Testis (tissue), 3 donors: Measurements from ENCODE around the gene PIGU. TPM values are rescaled to one million over a fixed set of nuclear protein-coding genes. Genes with fewer than 3 reads are reported as not detected.

Source experiments
- DNase-seq: peaks from one replicate; pipeline ENCODE4 v3.0.0-alpha.2; 2019
- H3K27ac ChIP-seq, 2 donors: fragments of 200-600 bp; sonication (generic); one replicate each; pipeline ENCODE4 v1.5.1; 2019
- H3K27me3 ChIP-seq: fragments of 200-600 bp; sonication (generic); one replicate; pipeline ENCODE4 v1.5.1; 2019
- H3K36me3 ChIP-seq: fragments of 200-600 bp; sonication (generic); one replicate; pipeline ENCODE4 v1.5.1; 2017; ENCODE audit warnings: low read depth; ENCODE audit errors: missing control alignments
- H3K4me1 ChIP-seq: fragments of 200-600 bp; sonication (generic); one replicate; pipeline ENCODE4 v1.5.1; 2019
- H3K4me3 ChIP-seq, 2 donors: fragments of 200-600 bp; sonication (generic); one replicate each; pipeline ENCODE4 v1.5.1; 2017 to 2019
- H3K9me3 ChIP-seq: fragments of 200-600 bp; sonication (generic); one replicate; pipeline ENCODE4 v1.5.1; 2017
- CTCF ChIP-seq, 3 experiments: fragments of 450-650 bp in 2 of 3; fragments of 200-600 bp in 1 of 3; sonication (generic) in 1 of 3; IDR thresholded peaks; one replicate each; pipeline ENCODE4 v1.5.1; 2016 to 2019; ENCODE audit warnings: antibody characterized with exemption in 3 of 3, mild to moderate bottlenecking in 2 of 3, moderate library complexity in 1 of 3
- POLR2A ChIP-seq: fragments of 450-650 bp; IDR thresholded peaks from one replicate; pipeline ENCODE4 v1.6.1; 2017; ENCODE audit warnings: antibody characterized with exemption, mild to moderate bottlenecking, moderate library complexity
- WGBS, 2 donors: methylation state at CpG; one replicate each; pipeline ENCODE4 v1.1.5; 2018; 5-methylcytosine and 5-hydroxymethylcytosine counted together
- intact Hi-C: fragments of 100-400 bp; cut with DNase I; formaldehyde crosslinking; loops from one replicate; pipeline ENCODE4 v1.15.1; 2023; ENCODE audit warnings: low total_unique reads
- polyA plus RNA-seq: library from polyadenylated mRNA; stranded (reverse); fragments of 350-450 nt; fragmentation: Illumina TruSeq; extraction: RNeasy Lipid Tissue Mini Kit (QIAGEN cat#74804); gene quantifications from one replicate; pipeline ENCODE4 v1.2.3, GENCODE V29; 2014; ENCODE audit warnings: low read depth, low replicate concordance; ENCODE audit not compliant: insufficient read depth
- total RNA-seq, 2 donors: library from RNA; depleted of rRNA; stranded (reverse); fragments of >200 nt; gene quantifications; one replicate each; pipeline ENCODE4 v1.2.3, GENCODE V29; 2016

Gene PIGU
- total and polyA plus RNA-seq, 3 donors from 2014 or later, result 35.0 to 48.9 (median 35.7) TPM

GRCh38 chr20:34579191-34579978 is 97.5 kb downstream of the PIGU start:
- H3K4me3 ChIP-seq, result no peak overlapping the region
- H3K27me3 ChIP-seq, result no peaks in the 10 kb centered on the region
- H3K9me3 ChIP-seq, result no peaks in the 10 kb centered on the region
- WGBS, 2 donors, result 77 to 81% methylated on average over 11 of the region's 11 CpGs
- H3K4me1 ChIP-seq, result peaks cover 8% of the 10 kb centered on the region
- TF ChIP-seq CTCF (IDR thresholded peaks at IDR 0.05) (no peak), POLR2A (no peak)
- intact Hi-C loops, result no loop called here
- no peaks in the 10 kb centered on the region for H3K36me3 ChIP-seq
- peak; percentile 46 for DNase-seq
- H3K27ac ChIP-seq, result no peak overlapping the region

GRCh38 chr20:34578521-34578920 is 98.4 kb downstream of the PIGU start:
- intact Hi-C loops, result no loop called here
- no peaks in the 10 kb centered on the region for H3K9me3 ChIP-seq
- H3K4me1 ChIP-seq, result peaks cover 8% of the 10 kb centered on the region
- 41 to 59% methylated on average over 4 to 6 of the region's 6 CpGs for WGBS, 2 donors
- H3K27me3 ChIP-seq, result no peaks in the 10 kb centered on the region
- peak; percentile 18 for DNase-seq
- H3K36me3 ChIP-seq, result no peaks in the 10 kb centered on the region
- H3K4me3 ChIP-seq, result no peak overlapping the region
- TF ChIP-seq CTCF (IDR thresholded peaks at IDR 0.05) (no peak), POLR2A (no peak)
- H3K27ac ChIP-seq, result peak overlapping the region in 1 of 2 donors; percentile 37

GRCh38 chr20:34578025-34578424 is 98.9 kb downstream of the PIGU start:
- H3K9me3 ChIP-seq, result no peaks in the 10 kb centered on the region
- H3K27me3 ChIP-seq, result no peaks in the 10 kb centered on the region
- H3K4me3 ChIP-seq, result no peak overlapping the region
- intact Hi-C loops, result no loop called here
- peak; percentile 16 for DNase-seq
- no peak for TF ChIP-seq CTCF (IDR thresholded peaks at IDR 0.05)
- TF ChIP-seq POLR2A, result no peak
- peak overlapping the region in 1 of 2 donors; percentile 37 for H3K27ac ChIP-seq
- 43 to 47% methylated on average over 2 of the region's 2 CpGs for WGBS, 2 donors
- no peaks in the 10 kb centered on the region for H3K36me3 ChIP-seq
- H3K4me1 ChIP-seq, result peaks cover 8% of the 10 kb centered on the region

GRCh38 chr20:34577061-34577460 is 99.8 kb downstream of the PIGU start:
- 97 to 98% methylated on average over 4 of the region's 4 CpGs for WGBS, 2 donors
- no peak overlapping the region for H3K4me3 ChIP-seq
- H3K27me3 ChIP-seq, result no peaks in the 10 kb centered on the region
- no peaks in the 10 kb centered on the region for H3K9me3 ChIP-seq
- peaks cover 8% of the 10 kb centered on the region for H3K4me1 ChIP-seq
- H3K27ac ChIP-seq, result no peak overlapping the region
- TF ChIP-seq CTCF (IDR thresholded peaks at IDR 0.05), result no peak
- TF ChIP-seq POLR2A, result no peak
- no peak for DNase-seq
- no peaks in the 10 kb centered on the region for H3K36me3 ChIP-seq
- intact Hi-C loops, result no loop called here

GRCh38 chr20:34575756-34576155 is 101.1 kb downstream of the PIGU start:
- Histone ChIP-seq H3K4me3 (no peak overlapping the region), H3K9me3 (no peaks in the 10 kb centered on the region), H3K27me3 (no peaks in the 10 kb centered on the region), H3K27ac (no peak overlapping the region), H3K4me1 (peaks cover 8% of the 10 kb centered on the region), H3K36me3 (no peaks in the 10 kb centered on the region)
- intact Hi-C loops, result no loop called here
- TF ChIP-seq CTCF (IDR thresholded peaks at IDR 0.05) (no peak), POLR2A (no peak)
- DNase-seq, result no peak
- 87 to 94% methylated on average over 4 of the region's 4 CpGs for WGBS, 2 donors
